ENCODE results near the gene POGZ.

Gene POGZ

GRCh38 chr1:151371370-151372057 is 87.8 kb downstream of the POGZ start:
- peak; percentile 87 for DNase-seq (ENCODE audit: low spot score)

GRCh38 chr1:151370211-151370911 is 88.9 kb downstream of the POGZ start:
- DNase-seq (ENCODE audit: low spot score), result peak; percentile 94

- no peak for DNase-seq (ENCODE audit: low spot score)
Measured at GRCh38 chr1:151369621-151370048, 89.7 kb downstream of the POGZ start.

- DNase-seq (ENCODE audit: low spot score), result no peak
Measured at GRCh38 chr1:151369302-151369610, 90.0 kb downstream of the POGZ start.

- DNase-seq (ENCODE audit: low spot score), result peak; percentile 23
Measured at GRCh38 chr1:151368393-151369301, 90.6 kb downstream of the POGZ start.

GRCh38 chr1:151367658-151368392 is 91.5 kb downstream of the POGZ start:
- DNase-seq (ENCODE audit: low spot score), result peak; percentile 77

GRCh38 chr1:151364996-151365395 is 94.3 kb downstream of the POGZ start:
- DNase-seq (ENCODE audit: low spot score), result no peak

GRCh38 chr1:151362308-151363155 is 96.8 kb downstream of the POGZ start:
- no peak for DNase-seq (ENCODE audit: low spot score)

GRCh38 chr1:151361883-151362282 is 97.4 kb downstream of the POGZ start:
- no peak for DNase-seq (ENCODE audit: low spot score)

GRCh38 chr1:151356696-151357095 is 102.6 kb downstream of the POGZ start:
- no peak for DNase-seq (ENCODE audit: low spot score)

All from hematopoietic multipotent progenitor cell treated with erythropoietin and hydrocortisone succinate and interleukin-3 and kit ligand, for 15 days (in vitro differentiated cells).